Pulmonary artery endothelial cell (primary cell): Measurements from ENCODE around the gene RBP7. TPM values are rescaled to one million over a fixed set of nuclear protein-coding genes. Genes with fewer than 3 reads are reported as not detected.
"Not testable (repeated sequence)": the region's sequence is repeated elsewhere in the genome, so short reads cannot be mapped to it uniquely, and the experiment has no call there.

Experiments used
- DNase-seq: peaks from one replicate; pipeline ENCODE4 v3.0.0-alpha.2; 2011; ENCODE audit warnings: low read depth, low spot score
- total RNA-seq: library from RNA; depleted of rRNA; stranded (reverse); fragments of >200 nt; gene quantifications from 2 replicates; pipeline ENCODE4 v1.2.3, GENCODE V29; 2014

Gene RBP7
- 0.26 TPM in 1 of 2 replicates, not detected in the other for total RNA-seq

DNA sequence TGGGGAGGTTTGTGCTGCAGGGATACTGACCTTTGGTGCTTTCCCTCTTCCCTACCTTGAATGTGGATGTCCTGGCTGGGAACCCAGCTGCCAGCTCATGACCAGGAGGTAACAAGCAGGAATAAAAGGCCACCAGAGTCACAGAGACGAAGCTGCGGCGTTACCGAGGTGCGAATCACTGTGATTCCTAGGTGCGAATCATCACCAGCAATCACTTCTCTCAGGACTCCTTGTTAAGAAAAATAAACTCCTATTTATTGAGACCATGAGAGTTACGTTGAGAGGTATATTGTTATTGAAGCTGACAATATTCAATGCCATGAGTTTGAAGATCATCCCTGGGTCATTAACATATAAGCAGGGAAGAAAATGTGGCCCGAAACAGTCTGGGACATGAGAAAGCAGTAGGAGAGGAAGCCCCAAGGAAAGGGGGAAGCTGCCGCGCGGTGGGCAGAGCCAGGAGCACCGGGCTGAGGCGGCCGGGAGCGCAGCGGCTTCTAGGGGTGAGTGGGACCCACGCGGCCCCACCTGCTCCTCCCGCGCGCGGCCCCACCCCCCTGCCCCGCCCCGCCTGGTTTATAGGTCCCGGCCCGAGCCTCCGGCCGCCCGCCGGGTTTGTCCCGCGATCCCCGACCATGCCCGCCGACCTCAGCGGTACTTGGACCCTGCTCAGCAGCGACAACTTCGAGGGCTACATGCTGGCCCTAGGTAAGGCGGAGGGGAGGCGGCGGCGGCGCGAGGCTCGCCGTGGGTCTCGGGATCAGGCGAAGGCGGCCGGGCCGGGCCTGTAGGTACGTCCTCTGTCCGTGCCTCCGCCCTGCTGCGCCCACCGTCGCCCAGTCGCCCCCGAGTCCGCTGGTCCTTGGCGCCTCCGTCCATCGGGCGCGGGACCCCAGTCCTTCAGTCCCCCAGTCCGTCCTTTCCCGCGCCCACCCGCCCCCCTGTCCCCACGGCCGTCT, at the start of gene RBP7:
RBP7 (plus strand) TSS at position 605 of the 959 bp plus-strand sequence; CDS start at position 636, 31 bp downstream.
- DNase-seq = no peak

DNA sequence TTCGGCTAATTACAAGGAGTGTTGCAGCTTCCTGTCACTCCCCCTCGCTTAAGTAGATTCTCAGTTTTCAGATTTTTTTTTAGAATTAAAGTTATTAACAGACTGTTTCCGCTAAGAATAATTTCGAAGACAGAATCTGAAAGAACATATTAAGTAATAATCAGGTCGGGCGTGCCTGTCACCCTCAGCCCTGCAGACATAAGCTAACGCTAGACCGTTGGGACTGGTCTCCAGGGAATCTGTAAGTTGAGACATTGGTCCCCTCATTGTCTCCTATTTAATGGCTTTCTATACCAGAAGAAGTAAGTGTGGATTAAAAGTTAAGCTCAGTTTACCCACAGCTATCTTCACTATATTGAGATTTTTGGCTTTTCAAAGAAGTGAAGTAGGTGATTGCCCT, 39.3 kb upstream of the RBP7 start:
- no peak for DNase-seq

DNA sequence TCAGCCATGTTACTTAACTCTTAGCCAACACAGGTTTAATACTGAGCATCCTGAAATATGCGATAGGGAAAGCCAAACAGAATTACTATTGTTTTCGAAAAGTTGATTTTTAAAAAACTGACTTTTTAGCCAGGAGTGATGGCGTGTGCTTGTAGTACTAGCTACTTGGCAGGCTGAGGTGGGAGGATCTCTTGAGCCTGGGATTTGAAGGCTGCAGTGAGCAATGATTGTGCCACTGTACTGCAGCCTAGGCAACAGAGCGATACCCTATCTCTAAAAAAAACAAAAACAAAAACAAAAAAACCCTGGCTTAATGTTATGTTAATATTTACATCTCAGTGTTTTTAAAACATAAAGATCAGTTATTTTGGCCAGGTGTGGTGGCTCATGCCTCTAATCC, 37.0 kb upstream of the RBP7 start:
- no peak for DNase-seq

DNA sequence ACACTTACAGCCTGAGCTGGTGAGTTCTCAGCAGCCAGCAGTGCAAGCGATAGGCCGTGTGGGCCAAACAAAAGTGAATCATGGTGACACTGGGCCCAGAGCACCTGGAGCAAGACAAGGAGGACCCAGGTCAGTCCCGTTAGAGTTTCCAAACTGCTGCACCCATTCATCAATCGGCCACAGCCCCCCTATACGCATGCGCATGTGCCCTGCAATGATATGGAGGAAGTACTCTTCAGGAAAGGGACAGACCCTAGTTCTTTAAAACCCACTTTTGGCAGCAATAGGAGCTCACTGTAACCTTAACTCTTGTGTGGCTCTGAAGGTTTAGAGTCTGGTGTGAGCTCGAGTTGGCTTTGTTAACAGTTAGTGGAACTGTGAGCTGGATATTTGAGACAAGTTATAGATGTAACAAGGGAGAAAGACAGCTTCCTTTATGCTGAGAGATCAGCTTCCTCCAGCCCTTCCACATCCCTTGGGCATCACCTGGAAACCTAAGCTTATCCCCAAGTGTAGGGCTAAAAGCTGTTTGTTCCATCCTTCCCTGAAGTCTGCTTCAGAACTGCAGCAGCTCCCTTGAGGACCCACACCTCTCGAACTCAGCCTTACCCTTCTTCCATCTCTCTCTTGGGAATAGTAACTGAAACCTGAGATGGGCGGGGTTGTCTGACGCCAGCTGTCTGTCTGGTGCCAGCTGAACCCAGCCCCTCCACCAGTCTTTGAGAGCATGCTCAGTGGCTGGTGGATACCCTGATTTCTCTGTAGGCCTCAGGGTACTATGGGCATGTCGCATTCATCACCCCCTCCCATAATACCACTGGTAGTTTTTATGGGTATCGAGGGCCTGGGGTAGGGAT, 36.1 kb upstream of the RBP7 start:
- no peak for DNase-seq

DNA sequence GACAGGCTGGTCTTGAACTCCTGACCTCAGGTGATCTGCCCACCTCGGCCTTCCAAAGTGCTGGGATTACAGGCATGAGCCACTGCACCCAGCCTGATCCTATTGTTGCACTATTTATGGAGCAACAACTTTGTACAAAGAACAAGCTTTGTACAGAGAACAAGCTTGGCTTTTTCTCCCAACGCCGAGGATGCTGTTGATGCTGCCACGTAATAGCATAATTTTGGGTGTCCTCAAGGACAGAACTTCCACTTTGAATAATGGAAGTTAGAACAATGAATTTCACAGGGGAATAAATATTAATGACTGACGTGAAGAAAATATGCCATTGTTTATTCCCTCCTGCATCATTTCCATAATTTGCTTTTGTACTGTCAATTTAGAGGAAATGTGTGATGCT, 12.8 kb upstream of the RBP7 start:
- no peak for DNase-seq

DNA sequence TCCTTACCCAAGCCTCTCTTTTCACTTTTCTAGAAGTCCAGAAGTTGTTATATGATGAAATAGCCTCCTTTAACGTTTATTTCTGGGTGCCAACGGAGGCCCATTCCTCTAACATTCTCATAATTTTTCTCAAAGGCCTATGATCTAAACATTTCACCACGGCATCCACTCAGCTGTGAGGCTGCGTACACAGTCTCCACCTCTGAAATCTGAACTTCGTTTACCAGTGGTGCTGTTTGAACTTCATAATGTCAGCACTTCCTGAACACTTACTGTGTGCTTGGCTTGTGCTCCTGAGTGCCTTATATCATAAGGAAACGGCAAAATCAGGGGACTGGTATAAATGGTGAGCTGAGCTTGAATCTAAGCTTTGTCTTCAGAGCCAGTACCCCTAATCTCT, 12.0 kb upstream of the RBP7 start:
- DNase-seq = no peak

DNA sequence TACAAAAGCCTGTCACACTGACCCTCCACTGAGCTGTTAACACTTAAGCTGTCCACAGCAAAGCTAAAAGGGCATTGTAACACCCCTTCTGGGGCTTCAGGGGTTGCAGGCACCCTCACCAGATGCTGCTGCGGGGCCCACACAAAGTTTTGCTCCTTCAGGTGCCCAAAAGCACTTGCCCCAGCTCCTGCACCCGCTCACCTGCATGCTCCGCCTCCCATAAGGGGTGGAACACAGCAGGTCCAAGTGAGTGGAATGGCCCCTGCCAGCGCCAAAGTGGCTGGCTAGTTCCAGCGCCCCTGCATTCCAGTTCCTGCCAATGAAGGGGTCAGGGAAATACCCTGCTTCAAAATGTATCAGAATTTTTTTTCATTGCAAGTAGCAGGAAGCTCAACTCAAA, 7.3 kb upstream of the RBP7 start:
- no peak for DNase-seq

DNA sequence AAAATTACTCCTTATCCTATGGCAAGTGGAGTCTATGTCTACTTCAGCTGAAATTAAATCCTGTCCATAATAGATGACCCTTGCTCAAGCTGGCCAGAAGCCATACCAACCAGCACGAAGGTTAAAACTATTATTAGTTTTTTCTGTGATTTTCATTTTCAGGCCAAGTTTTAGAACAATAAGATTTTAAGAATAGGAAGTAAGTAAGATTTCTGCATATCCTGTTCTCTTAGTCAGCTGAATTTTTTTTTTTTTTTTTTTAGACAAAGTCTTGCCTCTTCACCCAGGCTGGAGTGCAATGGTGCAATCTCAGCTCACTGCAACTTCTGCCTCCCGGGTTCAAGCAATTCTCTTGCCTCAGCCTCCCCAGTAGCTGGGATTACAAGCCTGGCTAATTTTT, 6.1 kb upstream of the RBP7 start:
- peak; percentile 54 for DNase-seq

DNA sequence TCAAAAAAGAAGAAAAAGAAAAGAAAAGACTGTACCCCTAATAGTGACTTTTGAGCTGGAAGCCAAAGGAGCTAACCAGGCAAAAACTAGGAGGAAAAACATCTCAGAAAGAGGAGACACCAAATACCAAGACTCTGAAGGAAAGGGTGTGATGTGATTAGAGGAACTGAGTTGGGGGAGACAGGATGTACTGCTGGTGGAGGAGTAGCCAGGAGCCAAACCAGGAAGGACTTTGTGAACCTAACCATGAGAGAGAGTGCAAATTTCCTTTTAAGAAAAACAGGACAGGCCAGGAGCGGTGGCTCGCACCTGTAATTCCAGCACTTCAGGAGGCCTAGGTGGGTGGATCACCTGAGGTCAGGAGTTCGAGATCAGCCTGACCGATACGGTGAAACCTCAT, 4.1 kb upstream of the RBP7 start:
- no peak for DNase-seq

DNA sequence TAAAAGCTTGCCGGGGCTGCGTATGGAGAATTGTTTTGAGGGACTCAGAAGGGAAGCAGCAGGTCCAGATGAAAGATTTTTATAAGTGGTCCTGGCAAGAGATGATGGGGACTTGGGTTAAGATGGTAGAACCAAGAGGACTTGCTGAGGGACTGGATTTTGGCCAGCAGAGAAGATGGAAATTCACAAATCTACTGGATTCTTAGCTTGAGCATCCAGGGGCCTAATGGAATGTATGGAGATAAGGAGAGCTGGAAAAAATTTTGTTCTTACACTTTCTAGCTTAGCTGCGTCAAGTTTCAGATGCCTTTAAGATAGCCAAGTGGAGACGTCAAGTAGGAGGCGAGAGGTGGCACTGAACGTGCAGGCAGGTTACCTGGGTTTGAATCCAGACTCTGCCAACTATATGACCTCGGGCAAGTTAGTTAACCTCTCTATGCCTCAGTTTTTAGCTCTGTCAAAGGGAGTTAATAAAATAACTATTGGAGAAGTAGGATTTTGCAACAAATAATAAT, 3.4 kb upstream of the RBP7 start:
- no peak for DNase-seq

DNA sequence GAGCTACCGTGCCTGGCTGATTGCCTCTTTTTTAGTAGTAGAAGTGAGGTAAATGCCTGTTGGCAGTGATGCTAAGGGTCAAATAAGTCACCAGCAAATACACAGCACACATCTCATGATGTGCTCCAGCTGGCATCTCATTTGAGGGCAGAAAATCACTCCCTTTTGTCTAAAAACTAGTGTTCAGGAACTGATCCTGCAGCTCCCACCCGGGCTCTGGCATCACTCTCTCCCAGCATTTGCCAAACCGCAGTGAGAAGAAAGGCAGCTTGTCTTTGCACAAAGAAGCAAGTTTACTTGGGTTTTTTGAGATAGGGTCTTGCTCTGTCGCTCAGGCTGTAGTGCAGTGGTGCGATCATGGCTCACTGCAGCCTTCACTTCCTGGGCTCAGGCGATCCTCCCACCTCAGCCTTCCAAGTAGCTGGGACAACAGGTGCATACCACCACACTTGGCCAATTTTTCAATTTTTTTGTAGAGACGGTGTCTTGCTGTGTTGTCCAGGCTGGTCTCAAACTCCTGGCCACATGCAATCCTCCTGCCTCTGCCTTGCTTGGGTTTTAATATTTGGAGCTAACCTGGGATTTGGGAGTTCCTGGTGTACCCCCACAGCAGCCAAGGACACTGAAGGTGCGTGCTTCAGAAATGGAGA, 4.1 kb downstream of the RBP7 start:
- no peak for DNase-seq

DNA sequence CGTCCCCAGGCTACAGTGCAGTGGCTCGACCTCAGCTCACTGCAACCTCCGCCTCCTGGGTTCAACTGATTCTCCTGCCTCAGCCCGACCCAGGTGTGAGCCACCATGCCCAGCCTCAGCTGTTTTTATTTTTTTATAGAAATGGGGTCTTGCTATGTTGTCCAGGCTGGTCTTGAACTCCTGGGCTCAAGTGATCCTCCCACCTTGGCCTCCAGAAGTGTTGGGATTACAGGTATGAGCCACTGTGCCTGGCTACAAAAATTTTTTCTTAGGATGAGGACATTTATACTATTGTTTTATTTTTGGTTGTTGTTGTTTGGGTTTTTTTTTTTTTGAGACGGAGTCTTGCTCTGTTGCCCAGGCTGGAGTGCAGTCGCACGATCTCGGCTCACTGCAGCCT, 8.2 kb downstream of the RBP7 start:
- DNase-seq = not testable (repeated sequence)

DNA sequence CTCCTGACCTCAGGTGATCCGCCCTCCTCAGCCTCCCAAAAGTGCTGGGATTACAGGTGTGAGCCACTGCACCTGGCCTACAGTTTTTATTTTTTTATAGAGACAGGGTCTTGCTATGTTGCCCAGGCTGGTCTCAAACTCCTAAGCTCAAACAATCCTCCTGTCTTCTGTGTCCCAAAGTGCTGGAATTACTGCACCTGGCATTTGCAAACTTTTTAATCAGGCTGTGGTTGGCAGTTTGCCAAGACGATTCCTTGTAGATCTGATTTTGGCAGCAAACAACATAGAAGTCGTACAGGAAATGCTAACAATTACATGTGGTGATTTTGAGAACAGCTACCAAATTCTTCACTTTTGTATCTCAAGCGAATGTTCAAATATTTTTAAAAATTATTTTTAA, 10.1 kb downstream of the RBP7 start:
- no peak for DNase-seq

DNA sequence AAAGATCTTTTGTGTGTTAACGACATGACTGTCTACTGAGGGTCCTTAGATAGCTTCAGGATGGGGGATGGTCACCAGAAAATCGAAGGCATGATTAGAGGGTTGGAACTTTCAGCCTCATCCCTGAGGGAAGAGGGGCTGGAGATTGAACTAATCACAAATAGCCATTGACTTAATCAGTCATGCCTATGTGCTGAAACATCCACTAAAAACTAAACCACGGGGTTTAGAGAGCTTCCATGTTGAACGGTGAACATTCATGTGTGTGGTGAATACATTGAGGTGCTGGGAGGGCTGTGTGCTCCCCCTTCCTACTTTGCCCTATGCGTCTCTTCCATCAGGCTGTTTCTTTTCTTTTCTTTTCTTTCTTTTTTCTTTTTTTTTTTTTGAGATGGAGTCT, 17.0 kb downstream of the RBP7 start:
- no peak for DNase-seq

DNA sequence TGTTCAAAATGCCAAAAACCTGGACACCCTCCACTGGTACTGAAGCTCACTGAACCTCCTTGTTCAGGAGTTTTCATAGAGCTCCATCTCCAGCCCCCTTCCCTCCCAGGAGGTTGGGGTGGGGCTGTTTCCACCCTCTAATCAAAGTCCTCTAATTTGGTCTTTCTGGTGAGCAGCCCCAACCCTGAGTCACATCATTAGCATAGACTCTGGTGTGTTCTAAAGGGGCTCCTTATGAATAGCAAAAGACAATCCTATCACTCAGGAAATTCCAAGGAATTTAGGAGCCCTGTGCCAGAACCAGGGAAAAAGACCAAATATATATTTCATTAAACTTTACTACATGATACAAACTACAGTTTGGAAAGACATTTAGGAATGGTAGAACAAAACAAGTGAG, 22.5 kb downstream of the RBP7 start:
- no peak for DNase-seq

DNA sequence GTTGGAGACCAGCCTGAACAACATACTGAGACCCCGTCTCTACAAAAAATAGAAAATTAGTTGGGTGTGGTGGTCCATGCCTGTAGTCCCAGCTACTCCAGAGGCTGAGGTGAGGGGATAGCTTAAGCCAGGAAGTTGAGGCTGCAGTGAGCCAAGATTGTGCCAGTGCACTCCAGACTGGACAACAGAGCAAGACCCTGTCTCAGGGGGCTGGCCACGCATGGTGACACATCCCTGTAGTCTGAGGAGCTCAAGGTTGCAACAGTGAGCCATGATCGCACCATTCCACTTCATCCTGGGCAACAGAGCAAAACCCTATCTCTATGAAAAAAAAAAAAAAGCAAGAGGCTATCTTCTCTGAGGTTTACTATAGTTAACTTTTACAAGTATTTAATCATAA, 23.1 kb downstream of the RBP7 start:
- DNase-seq = no peak

DNA sequence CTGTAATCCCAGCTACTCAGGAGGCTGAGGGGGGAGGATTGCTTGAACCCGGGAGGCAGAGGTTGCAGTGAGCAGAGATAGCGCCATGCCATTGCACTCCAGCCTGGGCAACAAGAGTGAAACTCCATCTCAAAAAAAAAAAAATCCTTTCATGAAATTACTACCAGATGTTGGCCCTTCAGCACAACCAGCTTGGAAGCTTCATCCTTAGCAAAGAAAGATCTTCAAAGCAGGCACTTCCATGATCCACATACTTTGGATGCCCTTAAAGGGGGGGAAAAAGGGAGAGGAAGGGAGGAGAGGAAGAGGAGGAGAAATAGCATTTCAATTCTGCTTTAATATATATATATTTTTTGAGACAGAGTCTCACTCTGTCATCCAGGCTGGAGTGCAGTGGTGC, 23.6 kb downstream of the RBP7 start:
- DNase-seq = not testable (repeated sequence)

DNA sequence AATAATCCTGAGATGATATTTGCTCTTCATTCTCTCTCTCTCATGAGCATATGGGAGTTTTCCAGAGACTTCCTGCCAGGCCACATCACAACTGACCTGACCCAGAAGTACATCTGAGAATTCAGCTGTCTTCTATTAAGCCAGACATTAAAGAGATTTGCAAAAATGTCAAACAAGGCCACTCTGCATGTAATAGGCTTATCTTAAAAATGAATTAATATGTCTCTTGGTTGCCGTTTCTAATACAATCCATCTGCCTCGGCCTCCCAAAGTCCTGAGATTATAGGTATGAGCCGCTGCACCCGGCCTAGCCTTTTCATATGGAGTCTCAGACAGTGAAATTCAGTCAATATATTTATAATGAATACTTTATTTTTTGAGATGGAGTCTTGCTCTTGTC, 25.0 kb downstream of the RBP7 start:
- DNase-seq = not testable (repeated sequence)

DNA sequence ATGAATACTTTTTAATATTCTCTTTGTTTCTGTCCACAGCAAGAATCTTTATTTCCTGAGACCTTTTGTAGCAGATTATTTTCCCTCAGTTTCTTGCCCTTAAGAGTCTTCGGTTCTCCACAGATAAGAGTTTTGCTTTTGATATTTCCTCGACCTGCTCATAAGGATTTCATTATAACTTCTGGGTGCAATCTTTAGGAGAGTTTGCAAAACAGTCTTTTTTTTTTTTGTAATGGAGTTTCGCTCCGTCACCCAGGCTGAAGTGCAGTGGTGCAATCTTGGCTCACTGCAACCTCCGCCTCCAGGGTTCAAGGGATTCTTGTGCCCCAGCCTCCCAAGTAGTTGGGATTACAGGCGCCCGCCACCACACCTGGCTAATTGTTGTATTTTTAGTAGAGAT, 25.6 kb downstream of the RBP7 start:
- no peak for DNase-seq

DNA sequence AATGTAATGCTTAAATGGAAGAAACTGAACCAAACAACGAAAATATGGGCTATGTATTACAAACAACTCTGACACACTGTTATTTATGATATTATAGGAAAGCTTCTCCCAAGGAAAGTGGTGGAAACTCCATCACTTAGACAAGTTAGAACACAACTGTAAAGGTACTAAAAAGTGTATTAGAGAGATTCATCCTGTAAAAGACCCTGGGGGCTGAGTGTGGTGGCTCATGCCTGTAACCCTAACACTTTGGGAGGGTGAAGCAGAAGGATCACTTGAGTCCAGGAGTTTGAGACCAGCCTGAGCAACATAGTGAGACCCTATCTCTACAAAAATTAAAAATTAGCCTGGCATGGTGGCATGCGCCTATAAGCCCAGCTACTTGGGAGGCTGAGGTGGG, 28.3 kb downstream of the RBP7 start:
- no peak for DNase-seq

DNA sequence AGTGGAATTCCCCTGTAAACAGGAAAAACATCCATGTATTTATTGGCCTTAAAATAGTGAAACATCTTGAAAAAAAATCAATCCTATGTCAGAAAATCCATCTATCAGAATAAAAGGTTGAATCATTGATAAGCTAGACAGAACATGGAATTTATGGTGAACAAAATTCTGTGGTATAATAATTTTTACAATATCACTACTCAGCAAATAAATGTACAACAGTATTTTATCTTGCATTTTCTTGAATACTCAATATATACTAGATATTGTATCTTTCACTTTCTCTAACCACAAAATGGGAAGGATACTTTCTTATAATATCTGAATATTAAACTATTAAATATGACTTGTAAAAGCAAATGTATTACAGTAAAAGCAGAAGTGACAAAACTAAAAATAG, 30.0 kb downstream of the RBP7 start:
- DNase-seq = no peak
